ENCODE data around the gene SAMM50.

The SAMM50 gene

DNA sequence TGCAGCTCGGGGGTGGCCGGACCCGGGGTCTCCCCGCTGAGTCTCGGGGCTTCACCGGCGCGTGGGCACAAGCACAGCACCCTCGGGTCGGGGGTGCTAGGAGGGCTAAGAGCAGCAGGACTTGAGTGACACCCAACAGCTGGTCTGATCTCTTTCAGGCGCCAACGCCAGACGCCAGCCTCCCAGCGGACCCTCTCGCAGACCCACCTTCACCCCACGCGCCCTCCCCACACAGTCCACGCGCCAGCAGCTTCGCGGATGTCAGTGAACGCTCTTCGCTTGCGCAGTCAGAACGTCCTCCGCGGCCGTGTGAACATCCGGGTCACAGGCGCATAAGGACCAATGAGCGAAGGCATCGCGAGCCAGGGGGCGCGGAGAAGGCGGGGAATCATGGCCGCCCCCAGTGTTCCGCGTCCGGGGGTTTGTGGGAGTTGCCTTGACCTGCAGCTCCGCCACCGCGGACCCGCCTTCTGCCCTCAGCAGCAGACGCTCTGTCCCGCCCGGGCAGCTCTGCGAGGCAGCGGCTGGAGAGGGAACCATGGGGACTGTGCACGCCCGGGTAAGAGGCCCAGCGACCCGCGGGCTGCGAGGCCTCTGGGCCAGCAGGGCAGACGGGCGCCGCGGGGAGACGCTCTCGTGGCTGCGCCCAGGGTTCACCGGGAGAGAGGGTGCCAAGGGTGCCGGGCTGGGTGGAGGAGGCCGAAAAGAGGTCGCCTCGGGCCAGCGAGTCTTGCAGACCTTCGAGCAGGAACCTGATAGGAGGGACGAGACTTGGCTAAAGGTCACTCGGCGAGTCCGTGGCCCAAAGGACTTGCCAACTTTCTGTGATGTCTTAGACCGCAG lies at the start of gene SAMM50:
TSS of gene SAMM50 (plus strand) at position 403 of the 843 bp plus-strand sequence. CDS start at position 539, 136 bp downstream.
- DNase-seq (ENCODE audit: low read depth), result peak; percentile 78

DNA sequence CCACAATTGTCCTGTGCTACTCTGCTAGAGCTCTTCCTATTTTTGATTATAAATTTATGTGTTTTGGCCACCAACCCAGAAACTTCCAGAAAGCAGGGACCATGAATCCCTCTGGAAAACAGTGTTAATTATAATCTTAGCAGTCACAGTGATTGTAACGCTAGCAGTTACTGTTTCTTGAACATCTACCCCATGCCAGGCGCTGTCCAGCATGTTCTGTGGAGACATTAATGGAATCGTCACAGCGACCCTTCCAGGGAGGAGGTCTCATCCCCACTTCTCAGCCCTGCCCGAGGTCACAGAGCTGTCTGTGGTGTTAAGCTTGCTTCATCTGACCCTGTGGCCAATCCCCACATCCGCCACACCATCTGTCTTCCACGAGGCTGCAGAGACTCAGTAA lies 49.6 kb upstream of the SAMM50 start:
- DNase-seq (ENCODE audit: low read depth), result no peak

GRCh38 chr22:43909708-43910107 lies 45.5 kb upstream of the SAMM50 start:
- no peak for DNase-seq (ENCODE audit: low read depth)

GRCh38 chr22:43910178-43910695 lies 45.0 kb upstream of the SAMM50 start:
- no peak for DNase-seq (ENCODE audit: low read depth)

DNA sequence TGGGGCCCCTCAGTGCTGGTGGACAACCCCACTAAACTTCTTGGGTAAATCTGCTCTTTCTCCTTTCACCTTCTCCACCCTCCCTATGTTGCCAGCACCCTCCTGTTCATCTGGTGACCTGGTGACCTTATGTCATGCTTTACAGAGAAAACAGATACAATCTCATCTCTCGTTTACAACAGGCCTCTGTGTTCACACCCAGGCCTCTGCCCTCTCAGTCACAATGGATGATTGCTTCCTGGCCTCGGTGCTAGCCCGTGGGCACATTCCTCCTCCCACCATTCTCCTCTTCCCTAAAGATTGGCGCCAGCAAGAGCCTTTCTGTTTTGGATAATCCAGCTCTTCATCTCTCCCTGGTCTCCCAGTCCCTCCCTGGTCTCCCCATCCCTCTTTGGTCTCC lies 43.9 kb upstream of the SAMM50 start:
- DNase-seq (ENCODE audit: low read depth), result no peak

- DNase-seq (ENCODE audit: low read depth), result no peak
Observed at GRCh38 chr22:43917521-43917920, 37.7 kb upstream of the SAMM50 start.

GRCh38 chr22:43919106-43919973 lies 35.9 kb upstream of the SAMM50 start:
- DNase-seq (ENCODE audit: low read depth), result no peak

DNA sequence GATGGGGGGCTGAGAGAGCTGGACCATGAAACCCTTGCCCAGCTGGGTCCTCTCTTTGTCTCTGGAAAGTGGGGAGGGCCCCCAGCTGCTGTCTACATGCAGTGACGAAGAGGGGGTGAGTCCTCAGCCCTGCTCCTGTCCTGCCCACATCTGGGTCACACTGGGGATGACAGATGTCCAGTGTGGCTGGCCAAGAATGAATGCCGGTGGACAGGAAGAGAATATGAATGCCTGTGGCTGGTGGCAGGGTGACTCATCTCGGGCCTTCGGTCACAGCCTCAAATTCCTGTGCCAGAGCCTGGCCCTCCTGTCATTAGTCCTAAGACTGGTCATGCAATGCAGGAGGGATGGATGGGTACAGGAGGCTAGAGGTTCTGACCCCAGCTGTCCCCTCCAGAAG lies 33.9 kb upstream of the SAMM50 start:
- DNase-seq (ENCODE audit: low read depth), result no peak

GRCh38 chr22:43922123-43922522 lies 33.1 kb upstream of the SAMM50 start:
- no peak for DNase-seq (ENCODE audit: low read depth)

- no peak for DNase-seq (ENCODE audit: low read depth)
Observed at GRCh38 chr22:43923191-43923590, 32.1 kb upstream of the SAMM50 start.

DNA sequence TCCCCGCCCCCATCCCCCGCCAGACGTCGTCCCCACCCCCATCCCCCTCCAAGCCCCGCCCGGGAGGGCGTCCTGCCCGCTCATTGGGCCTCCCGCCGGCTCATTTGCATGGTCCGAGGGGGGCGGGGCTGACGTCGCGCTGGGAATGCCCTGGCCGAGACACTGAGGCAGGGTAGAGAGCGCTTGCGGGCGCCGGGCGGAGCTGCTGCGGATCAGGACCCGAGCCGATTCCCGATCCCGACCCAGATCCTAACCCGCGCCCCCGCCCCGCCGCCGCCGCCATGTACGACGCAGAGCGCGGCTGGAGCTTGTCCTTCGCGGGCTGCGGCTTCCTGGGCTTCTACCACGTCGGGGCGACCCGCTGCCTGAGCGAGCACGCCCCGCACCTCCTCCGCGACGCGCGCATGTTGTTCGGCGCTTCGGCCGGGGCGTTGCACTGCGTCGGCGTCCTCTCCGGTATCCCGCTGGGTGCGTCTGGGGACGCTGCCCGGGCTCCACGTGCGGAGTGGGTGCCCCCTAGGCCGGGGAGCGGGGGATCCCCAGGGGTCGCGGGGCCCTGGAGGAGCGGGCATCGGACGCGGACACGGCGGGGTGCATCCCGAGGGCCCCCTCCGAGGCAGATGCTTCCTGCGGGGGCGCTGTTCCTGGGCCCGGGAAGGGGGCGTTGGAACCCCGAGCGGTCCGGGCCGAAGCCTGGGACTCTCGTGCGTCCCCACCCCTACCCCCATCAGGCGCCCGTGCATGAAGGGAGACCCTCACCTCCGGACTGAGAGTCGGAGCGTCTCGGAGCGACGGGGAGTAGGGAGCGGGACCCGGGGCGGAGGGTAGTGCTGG lies 31.4 kb upstream of the SAMM50 start, which contains the start of gene PNPLA3:
TSS of gene PNPLA3 (plus strand) at position 175 of the 834 bp plus-strand sequence. CDS start at position 282, 107 bp downstream.
- DNase-seq (ENCODE audit: low read depth), result peak; percentile 56

GRCh38 chr22:43924877-43925276 lies 30.4 kb upstream of the SAMM50 start:
- DNase-seq (ENCODE audit: low read depth), result no peak

- DNase-seq (ENCODE audit: low read depth), result no peak
Observed at GRCh38 chr22:43925433-43926348, 29.6 kb upstream of the SAMM50 start.

DNA sequence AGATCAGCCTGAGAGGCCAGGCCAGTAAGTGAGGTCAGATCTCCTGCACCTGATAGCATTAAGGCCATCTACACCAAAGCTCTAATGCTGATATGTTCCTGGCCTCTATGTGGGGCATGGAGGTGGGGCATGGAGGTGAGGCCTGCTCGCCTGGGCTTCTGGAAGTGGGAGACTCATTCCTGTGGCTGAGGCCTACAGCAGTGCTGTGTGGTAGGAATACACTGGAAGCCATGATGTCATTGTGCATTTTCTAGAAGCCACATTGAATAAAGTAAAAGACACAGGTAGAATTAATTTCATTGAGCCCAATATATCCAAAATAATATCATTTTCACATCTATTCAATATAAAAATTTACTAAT lies 28.9 kb upstream of the SAMM50 start:
- DNase-seq (ENCODE audit: low read depth), result no peak

DNA sequence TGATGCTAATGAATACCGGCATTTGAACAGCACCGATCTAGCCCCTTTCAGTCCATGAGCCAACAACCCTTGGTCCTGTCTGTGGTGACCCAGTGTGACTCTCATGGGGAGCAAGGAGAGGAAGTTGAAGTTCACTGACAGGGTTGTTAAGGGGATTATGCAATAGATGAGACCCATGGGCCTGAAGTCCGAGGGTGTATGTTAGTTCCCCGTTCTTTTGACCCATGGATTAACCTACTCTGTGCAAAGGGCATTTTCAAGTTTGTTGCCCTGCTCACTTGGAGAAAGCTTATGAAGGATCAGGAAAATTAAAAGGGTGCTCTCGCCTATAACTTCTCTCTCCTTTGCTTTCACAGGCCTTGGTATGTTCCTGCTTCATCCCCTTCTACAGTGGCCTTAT lies 26.8 kb upstream of the SAMM50 start:
- no peak for DNase-seq (ENCODE audit: low read depth)

GRCh38 chr22:43928908-43929307 lies 26.3 kb upstream of the SAMM50 start:
- no peak for DNase-seq (ENCODE audit: low read depth)

- DNase-seq (ENCODE audit: low read depth), result no peak
Observed at GRCh38 chr22:43931771-43932170, 23.5 kb upstream of the SAMM50 start.

GRCh38 chr22:43941449-43941848 lies 13.8 kb upstream of the SAMM50 start:
- no peak for DNase-seq (ENCODE audit: low read depth)

DNA sequence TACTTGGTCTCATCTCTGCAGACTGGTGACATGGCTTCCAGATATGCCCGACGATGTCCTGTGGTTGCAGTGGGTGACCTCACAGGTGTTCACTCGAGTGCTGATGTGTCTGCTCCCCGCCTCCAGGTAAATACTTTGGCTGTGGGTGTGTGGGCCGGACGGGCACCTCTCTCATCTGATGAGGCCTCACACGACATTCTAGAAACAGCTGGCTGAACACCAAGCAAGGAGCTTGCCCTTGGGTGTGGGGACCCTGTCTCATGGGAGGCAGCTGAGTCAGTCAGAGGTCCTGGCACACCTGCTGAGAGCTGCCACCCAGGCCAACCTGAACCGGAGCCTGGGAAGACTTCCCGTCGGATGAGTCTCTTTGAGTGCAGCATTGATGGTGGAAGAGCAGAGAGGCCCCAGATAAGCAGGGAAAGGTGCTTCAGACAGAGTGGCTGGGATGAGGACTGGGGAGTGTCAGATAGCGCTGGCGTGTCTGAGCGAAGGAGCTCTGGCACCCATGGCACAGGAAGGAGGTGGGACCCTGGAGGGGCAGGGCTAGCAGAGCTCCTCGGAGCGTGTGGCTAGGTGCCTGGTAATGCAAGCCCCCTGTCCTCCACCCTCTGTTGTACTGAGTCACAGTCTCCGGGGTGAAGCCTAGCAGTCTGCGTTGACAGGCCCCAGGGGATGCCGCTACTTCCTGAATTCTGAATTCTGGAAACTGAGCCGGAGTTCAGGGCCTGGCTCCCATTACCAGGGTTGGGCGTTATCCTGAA lies 10.4 kb upstream of the SAMM50 start:
- no peak for DNase-seq (ENCODE audit: low read depth)
